ENCODE data around the gene CD244. TPM values are rescaled to one million over a fixed set of nuclear protein-coding genes. Genes with fewer than 3 reads are reported as not detected.

The CD244 gene
- total RNA-seq, 1 experiment from 2014 or later: not detected

DNA sequence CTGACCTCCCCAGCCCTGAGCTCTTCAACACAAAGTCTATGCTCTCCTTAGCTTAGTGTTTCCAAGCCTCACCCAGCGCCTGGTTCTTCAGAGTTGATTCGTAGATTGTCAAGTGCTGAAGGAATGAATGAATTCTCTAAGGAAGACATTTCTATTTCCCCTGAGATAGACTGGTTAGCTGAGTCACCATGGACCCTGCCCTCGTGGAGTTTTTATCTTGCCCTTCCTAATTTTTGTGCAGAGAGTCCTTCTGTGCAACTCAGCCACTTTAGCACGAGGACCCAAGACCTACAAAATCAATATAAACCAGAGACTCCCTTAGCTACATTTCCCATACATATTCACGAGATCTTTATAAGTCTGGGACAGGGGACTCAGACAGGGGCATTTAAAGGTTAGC, 2.6 kb upstream of the CD244 start:
- TF ChIP-seq, protein P1, sequence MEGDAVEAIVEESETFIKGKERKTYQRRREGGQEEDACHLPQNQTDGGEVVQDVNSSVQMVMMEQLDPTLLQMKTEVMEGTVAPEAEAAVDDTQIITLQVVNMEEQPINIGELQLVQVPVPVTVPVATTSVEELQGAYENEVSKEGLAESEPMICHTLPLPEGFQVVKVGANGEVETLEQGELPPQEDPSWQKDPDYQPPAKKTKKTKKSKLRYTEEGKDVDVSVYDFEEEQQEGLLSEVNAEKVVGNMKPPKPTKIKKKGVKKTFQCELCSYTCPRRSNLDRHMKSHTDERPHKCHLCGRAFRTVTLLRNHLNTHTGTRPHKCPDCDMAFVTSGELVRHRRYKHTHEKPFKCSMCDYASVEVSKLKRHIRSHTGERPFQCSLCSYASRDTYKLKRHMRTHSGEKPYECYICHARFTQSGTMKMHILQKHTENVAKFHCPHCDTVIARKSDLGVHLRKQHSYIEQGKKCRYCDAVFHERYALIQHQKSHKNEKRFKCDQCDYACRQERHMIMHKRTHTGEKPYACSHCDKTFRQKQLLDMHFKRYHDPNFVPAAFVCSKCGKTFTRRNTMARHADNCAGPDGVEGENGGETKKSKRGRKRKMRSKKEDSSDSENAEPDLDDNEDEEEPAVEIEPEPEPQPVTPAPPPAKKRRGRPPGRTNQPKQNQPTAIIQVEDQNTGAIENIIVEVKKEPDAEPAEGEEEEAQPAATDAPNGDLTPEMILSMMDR (IDR thresholded peaks at IDR 0.05; ENCODE audit: unreplicated experiment): no peak
- intact Hi-C loops (cut with micrococcal nuclease; ENCODE audit: unreplicated experiment): no loop called here
- no peak overlapping the region for H3K27ac Mint-ChIP-seq (ENCODE audit: unreplicated experiment)
- H3K9me3 Mint-ChIP-seq (ENCODE audit: low read depth, unreplicated experiment): no peaks in the 10 kb centered on the region
- peak; percentile 12 for DNase-seq
- peaks cover 37% of the 10 kb centered on the region for H3K27me3 Mint-ChIP-seq (ENCODE audit: unreplicated experiment)
- peaks cover 14% of the 10 kb centered on the region for H3K4me1 Mint-ChIP-seq (ENCODE audit: low read depth, unreplicated experiment)
- no peaks in the 10 kb centered on the region for H3K36me3 Mint-ChIP-seq (ENCODE audit: insufficient read depth, unreplicated experiment)
- H3K4me3 Mint-ChIP-seq (ENCODE audit: low read depth, unreplicated experiment): no peak overlapping the region
- CTCF ChIA-PET: interaction anchor here (0.6 to 1.3 kb wide), 5 partner anchors 12 to 493 kb away, joined by 3 to 9 read pairs (median 4); partner anchors contain the start of gene ITLN1
- BruUV-seq (replicated peaks): no TSS peak

GRCh38 chr1:160864173-160864572, 1.5 kb upstream of the CD244 start:
- Mint-ChIP-seq H3K4me3 (ENCODE audit: low read depth, unreplicated experiment) (no peak overlapping the region), H3K9me3 (ENCODE audit: low read depth, unreplicated experiment) (no peaks in the 10 kb centered on the region), H3K27me3 (ENCODE audit: unreplicated experiment) (peaks cover 33% of the 10 kb centered on the region), H3K4me1 (ENCODE audit: low read depth, unreplicated experiment) (peaks cover 14% of the 10 kb centered on the region), H3K36me3 (ENCODE audit: insufficient read depth, unreplicated experiment) (no peaks in the 10 kb centered on the region), H3K27ac (ENCODE audit: unreplicated experiment) (no peak overlapping the region)
- CTCF ChIA-PET: no interaction called here
- TF ChIP-seq, protein P1 (IDR thresholded peaks at IDR 0.05; ENCODE audit: unreplicated experiment): no peak
- intact Hi-C loops (cut with micrococcal nuclease; ENCODE audit: unreplicated experiment): no loop called here
- DNase-seq: no peak
- no TSS peak for BruUV-seq (replicated peaks)

DNA sequence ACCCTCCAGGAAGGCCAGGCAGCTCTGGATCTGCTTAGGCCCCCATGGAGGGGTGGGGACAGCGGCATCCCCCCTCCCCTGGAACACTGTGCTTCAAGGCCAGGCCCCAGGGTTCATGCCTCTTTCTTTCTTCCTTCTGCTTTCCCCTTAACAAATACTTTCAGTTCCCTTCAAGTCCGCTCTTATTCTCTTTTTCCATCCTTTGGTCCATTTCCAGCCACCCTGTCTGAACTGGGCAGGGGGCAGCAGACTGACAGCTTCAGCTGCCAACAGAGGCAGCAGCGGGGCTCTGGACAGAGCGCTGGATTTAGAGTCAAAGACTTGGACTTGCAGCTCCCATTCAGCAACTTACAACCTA, 1.1 kb upstream of the CD244 start:
- intact Hi-C loops (cut with micrococcal nuclease; ENCODE audit: unreplicated experiment): no loop called here
- no peaks in the 10 kb centered on the region for H3K9me3 Mint-ChIP-seq (ENCODE audit: low read depth, unreplicated experiment)
- peaks cover 37% of the 10 kb centered on the region for H3K27me3 Mint-ChIP-seq (ENCODE audit: unreplicated experiment)
- BruUV-seq (replicated peaks): no TSS peak
- H3K36me3 Mint-ChIP-seq (ENCODE audit: insufficient read depth, unreplicated experiment): no peaks in the 10 kb centered on the region
- H3K27ac Mint-ChIP-seq (ENCODE audit: unreplicated experiment): no peak overlapping the region
- CTCF ChIA-PET: no interaction called here
- H3K4me1 Mint-ChIP-seq (ENCODE audit: low read depth, unreplicated experiment): peaks cover 14% of the 10 kb centered on the region
- TF ChIP-seq, protein P1 (IDR thresholded peaks at IDR 0.05; ENCODE audit: unreplicated experiment): no peak
- DNase-seq: no peak
- H3K4me3 Mint-ChIP-seq (ENCODE audit: low read depth, unreplicated experiment): no peak overlapping the region

DNA sequence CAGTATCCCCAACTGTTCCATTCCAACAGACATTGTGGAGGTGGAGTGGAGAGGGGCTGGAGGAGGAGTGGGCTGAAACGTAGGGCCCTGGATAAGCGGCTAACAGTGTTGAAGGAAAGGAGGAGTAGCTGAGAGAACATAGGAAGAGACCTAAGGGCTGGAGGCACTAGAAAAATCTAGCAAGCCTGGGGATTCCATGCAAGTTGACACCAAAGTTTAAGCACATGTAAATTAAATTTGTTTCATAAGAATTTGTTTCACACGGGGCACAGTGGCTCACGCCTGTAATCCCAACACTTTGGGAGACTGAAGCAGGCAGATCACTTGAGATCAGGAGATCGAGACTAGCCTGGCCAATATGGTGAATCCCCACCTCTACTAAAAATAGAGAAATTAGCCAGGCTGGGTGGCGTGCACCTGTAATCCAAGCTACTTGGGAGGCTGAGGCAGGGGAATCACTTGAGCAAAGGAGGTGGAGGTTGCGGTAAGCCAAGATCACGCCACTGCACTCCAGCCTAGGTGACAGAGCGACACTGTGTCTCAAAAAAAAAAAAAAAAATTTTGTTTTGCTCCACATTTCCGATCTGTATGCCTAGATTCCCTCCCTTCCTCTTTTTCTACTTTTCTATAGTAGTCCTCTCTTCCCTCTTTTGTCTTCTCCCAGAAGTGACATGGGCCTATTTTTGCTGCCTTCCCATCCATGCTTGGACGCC, 530 bp upstream of the CD244 start:
- H3K9me3 Mint-ChIP-seq (ENCODE audit: low read depth, unreplicated experiment): no peaks in the 10 kb centered on the region
- peaks cover 42% of the 10 kb centered on the region for H3K27me3 Mint-ChIP-seq (ENCODE audit: unreplicated experiment)
- no peaks in the 10 kb centered on the region for H3K36me3 Mint-ChIP-seq (ENCODE audit: insufficient read depth, unreplicated experiment)
- CTCF ChIA-PET: no interaction called here
- intact Hi-C loops (cut with micrococcal nuclease; ENCODE audit: unreplicated experiment): no loop called here
- BruUV-seq (replicated peaks): no TSS peak
- no peak overlapping the region for H3K27ac Mint-ChIP-seq (ENCODE audit: unreplicated experiment)
- H3K4me1 Mint-ChIP-seq (ENCODE audit: low read depth, unreplicated experiment): peaks cover 14% of the 10 kb centered on the region
- TF ChIP-seq, protein P1 (IDR thresholded peaks at IDR 0.05; ENCODE audit: unreplicated experiment): no peak
- no peak overlapping the region for H3K4me3 Mint-ChIP-seq (ENCODE audit: low read depth, unreplicated experiment)
- DNase-seq: no peak
